Smooth muscle cell (in vitro differentiated cells): ENCODE data around the gene UACA. TPM values are rescaled to one million over a fixed set of nuclear protein-coding genes. Genes with fewer than 3 reads are reported as not detected.

Experiments
- DNase-seq: peaks from one replicate; lab custom pipeline; 2025; ENCODE audit not compliant: unreplicated experiment; lab: John Stamatoyannopoulos, UW
- H2AFZ ChIP-seq: fragments of 200-600 bp; sonication (generic); 2 replicates; pipeline ENCODE4 v1.6.0; 2016; ENCODE audit warnings: antibody characterized with exemption, low read depth, mild to moderate bottlenecking
- H3F3A ChIP-seq: fragments of 200-600 bp; sonication (generic); 2 replicates; pipeline ENCODE4 v1.6.0; 2017; ENCODE audit warnings: antibody characterized with exemption, low read depth
- H3K27ac ChIP-seq: fragments of 200-600 bp; sonication (generic); 2 replicates; pipeline ENCODE4 v1.5.1; 2016; ENCODE audit warnings: low read depth, mild to moderate bottlenecking
- H3K27me3 ChIP-seq: fragments of 200-600 bp; sonication (generic); 2 replicates; pipeline ENCODE4 v1.6.1; 2016; ENCODE audit warnings: low read depth, mild to moderate bottlenecking
- H3K36me3 ChIP-seq: fragments of 200-600 bp; sonication (generic); 2 replicates; pipeline ENCODE4 v1.5.1; 2016; ENCODE audit warnings: low read depth
- H3K4me1 ChIP-seq: fragments of 200-600 bp; sonication (generic); 2 replicates; pipeline ENCODE4 v1.5.1; 2016; ENCODE audit warnings: low read depth
- H3K4me2 ChIP-seq: fragments of 200-600 bp; sonication (generic); 2 replicates; pipeline ENCODE4 v1.6.0; 2016; ENCODE audit warnings: mild to moderate bottlenecking
- H3K4me3 ChIP-seq: fragments of 200-600 bp; sonication (generic); 2 replicates; pipeline ENCODE4 v1.5.1; 2016; ENCODE audit warnings: mild to moderate bottlenecking
- H3K79me2 ChIP-seq: fragments of 200-600 bp; sonication (generic); 2 replicates; pipeline ENCODE4 v1.6.0; 2016; ENCODE audit warnings: low read depth, mild to moderate bottlenecking
- H3K9ac ChIP-seq: fragments of 200-600 bp; sonication (generic); 2 replicates; pipeline ENCODE4 v1.6.0; 2016; ENCODE audit warnings: low read depth
- H3K9me3 ChIP-seq: fragments of 200-600 bp; sonication (generic); replicated peaks from 2 replicates; pipeline ENCODE4 v1.5.1; 2016; ENCODE audit warnings: low read depth
- H4K20me1 ChIP-seq: fragments of 200-600 bp; sonication (generic); 2 replicates; pipeline ENCODE4 v1.6.0; 2016; ENCODE audit warnings: low read depth
- CTCF ChIP-seq: fragments of 200-600 bp; sonication (generic); IDR thresholded peaks from 2 replicates; pipeline ENCODE4 v1.5.1; 2017; ENCODE audit warnings: borderline replicate concordance, mild to moderate bottlenecking, antibody characterized with exemption; ENCODE audit not compliant: insufficient read depth, poor library complexity, severe bottlenecking
- WGBS: methylation state at CpG from one replicate; pipeline ENCODE4 v1.1.7; 2016; ENCODE audit warnings: low lambda C conversion rate; 5-methylcytosine and 5-hydroxymethylcytosine counted together
- polyA plus RNA-seq: library from polyadenylated mRNA; unstranded; fragments of >200 nt; fragmentation: Nextera tagmentation; extraction: Ambion mirVana; gene quantifications from 2 replicates; pipeline ENCODE4 v1.2.1, GENCODE V29; 2016
- total RNA-seq: library from RNA; depleted of rRNA; stranded (reverse); fragments of >200 nt; gene quantifications from 2 replicates; pipeline ENCODE4 v1.2.3, GENCODE V29; 2014

The UACA gene
- total and polyA plus RNA-seq, 2 experiments from 2014 or later, result 109 to 153 TPM

DNA sequence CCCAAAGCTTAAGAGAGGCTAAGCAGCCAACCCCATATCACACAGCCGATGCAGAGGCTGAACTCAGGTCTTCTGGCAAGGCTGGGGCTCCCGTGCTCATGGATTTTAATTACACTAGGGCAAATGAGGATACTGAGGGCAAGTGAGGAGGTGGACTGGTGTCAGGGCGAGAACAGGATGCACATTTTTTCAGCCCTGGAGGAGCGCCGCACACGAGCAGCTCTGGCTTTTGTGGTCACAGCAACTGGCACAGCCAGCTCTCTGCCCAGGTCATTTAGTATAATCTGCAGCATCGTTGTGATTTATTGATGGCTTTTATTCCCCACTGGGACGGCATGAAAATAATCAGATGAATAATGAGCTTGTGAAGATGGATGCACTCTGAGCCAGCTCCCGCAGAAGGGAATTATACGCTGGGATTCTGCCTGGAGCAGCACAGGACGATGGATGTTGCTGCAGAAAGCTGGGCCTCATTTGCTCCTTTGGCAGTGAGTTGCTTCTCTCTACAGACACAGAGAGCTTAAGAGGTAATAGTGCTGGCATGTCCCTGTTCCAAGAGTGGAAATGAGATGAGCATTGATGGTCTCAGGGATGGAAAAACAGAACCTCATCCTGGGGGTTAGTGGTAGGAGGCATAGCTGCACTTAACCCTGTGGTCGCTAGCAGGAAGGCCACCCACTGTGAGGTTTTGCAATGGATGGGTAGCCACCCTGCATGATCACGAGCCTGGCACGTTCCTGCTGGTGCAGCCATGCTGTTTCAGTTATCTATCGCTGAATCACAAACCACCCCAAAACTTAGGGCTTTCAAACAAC, 135.4 kb downstream of the UACA start:
- no peak overlapping the region for H3K4me2 ChIP-seq
- H2AFZ ChIP-seq, result no peak overlapping the region
- no peaks in the 10 kb centered on the region for H3K9me3 ChIP-seq
- H3K27ac ChIP-seq, result no peak overlapping the region
- H3K4me1 ChIP-seq, result peaks cover 5% of the 10 kb centered on the region
- no peak for TF ChIP-seq CTCF
- H3K4me3 ChIP-seq, result no peak overlapping the region
- no peaks in the 10 kb centered on the region for H3K36me3 ChIP-seq
- H3K27me3 ChIP-seq, result no peaks in the 10 kb centered on the region
- no peak for DNase-seq
- 74% methylated on average over 15 of the region's 15 CpGs for WGBS
- no peaks in the 10 kb centered on the region for H3F3A ChIP-seq
- no peaks in the 10 kb centered on the region for H3K79me2 ChIP-seq
- no peak overlapping the region for H3K9ac ChIP-seq
- H4K20me1 ChIP-seq, result no peaks in the 10 kb centered on the region

GRCh38 chr15:70627322-70627721, 136.0 kb downstream of the UACA start:
- Histone ChIP-seq H3K9ac (no peak overlapping the region), H3K27me3 (no peaks in the 10 kb centered on the region), H3K36me3 (no peaks in the 10 kb centered on the region), H3K27ac (no peak overlapping the region), H3K79me2 (no peaks in the 10 kb centered on the region), H3K4me1 (no peaks in the 10 kb centered on the region), H3F3A (no peaks in the 10 kb centered on the region), H3K4me3 (no peak overlapping the region), H4K20me1 (no peaks in the 10 kb centered on the region), H3K9me3 (no peaks in the 10 kb centered on the region), H3K4me2 (no peak overlapping the region), H2AFZ (no peak overlapping the region)
- DNase-seq, result no peak
- WGBS, result 93% methylated on average over 7 of the region's 7 CpGs
- no peak for TF ChIP-seq CTCF

DNA sequence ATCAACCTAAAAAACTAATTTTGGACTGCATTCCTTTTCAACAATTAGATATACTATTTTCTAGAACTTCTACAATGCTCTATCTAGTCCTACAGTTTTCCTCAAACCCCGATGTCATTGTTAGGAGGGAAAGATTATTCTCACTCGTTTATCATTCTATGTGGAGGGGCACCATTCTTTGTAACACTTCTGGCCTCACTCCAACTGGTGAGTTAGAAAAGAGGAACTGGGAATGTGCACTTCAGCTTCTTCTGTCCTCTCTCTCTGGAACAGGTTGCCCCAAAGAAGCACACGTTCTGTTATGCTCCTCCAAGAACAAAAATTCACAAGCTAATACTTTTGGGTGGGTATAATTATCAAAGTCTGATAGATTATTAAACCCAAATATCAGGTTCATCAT, 137.9 kb downstream of the UACA start:
- H4K20me1 ChIP-seq, result no peaks in the 10 kb centered on the region
- 89% methylated on average over 3 of the region's 3 CpGs for WGBS

More for the DNA sequence above, 137.9 kb downstream of the UACA start:
- H3K9me3 ChIP-seq, result no peaks in the 10 kb centered on the region
- no peak overlapping the region for H2AFZ ChIP-seq
- H3K36me3 ChIP-seq, result no peaks in the 10 kb centered on the region
- no peaks in the 10 kb centered on the region for H3K27me3 ChIP-seq
- TF ChIP-seq CTCF, result no peak
- no peaks in the 10 kb centered on the region for H3K79me2 ChIP-seq
- H3K4me3 ChIP-seq, result no peak overlapping the region
- no peak for DNase-seq
- no peak overlapping the region for H3K27ac ChIP-seq
- H3K4me2 ChIP-seq, result no peak overlapping the region
- H3K4me1 ChIP-seq, result no peaks in the 10 kb centered on the region
- H3F3A ChIP-seq, result no peaks in the 10 kb centered on the region
- no peak overlapping the region for H3K9ac ChIP-seq
